Measurements from ENCODE around the gene KPNB1.

GRCh38 chr17:47696717-47697642 is 47.3 kb downstream of the KPNB1 start:
- TF ChIP-seq RCOR1 (IDR thresholded peaks at IDR 0.05; ENCODE audit: low read depth, low read length) (no peak), HMGXB4 (CRISPR knock-in tag; IDR thresholded peaks at IDR 0.05; ENCODE audit: borderline replicate concordance) (no peak), CTCF (IDR thresholded peaks at IDR 0.05) (no peak), POLR2A (IDR thresholded peaks at IDR 0.05; ENCODE audit: low read length) (no peak), NFE2L2 (conservative IDR thresholded peaks at IDR 0.05; ENCODE audit: low read length) (no peak), MAZ (IDR thresholded peaks at IDR 0.05; ENCODE audit: borderline replicate concordance, low read depth, low read length) (no peak), RFX5 (IDR thresholded peaks at IDR 0.05) (no peak), POLR2AphosphoS2 (conservative IDR thresholded peaks at IDR 0.05; ENCODE audit: low read length) (no peak), USF2 (IDR thresholded peaks at IDR 0.05) (no peak), CEBPB (IDR thresholded peaks at IDR 0.05) (no peak), RNF2 (IDR thresholded peaks at IDR 0.05; ENCODE audit: borderline replicate concordance, low read depth) (no peak), RAD21 (conservative IDR thresholded peaks at IDR 0.05 in 1 of 2, IDR thresholded peaks at IDR 0.05 in 1 of 2) (no peak)

Measured in A549 (cell line).